Neural progenitor cell (in vitro differentiated cells): Measurements from ENCODE around the gene GAS6. TPM values are rescaled to one million over a fixed set of nuclear protein-coding genes. Genes with fewer than 3 reads are reported as not detected.

Experiments
- DNase-seq: peaks from one replicate; pipeline ENCODE4 v3.0.0-alpha.2; 2016; ENCODE audit warnings: low spot score
- H2AFZ ChIP-seq: fragments of 200-600 bp; sonication (generic); replicated peaks from 2 replicates; pipeline ENCODE4 v1.6.1; 2016; ENCODE audit warnings: antibody characterized with exemption
- H3F3A ChIP-seq: fragments of 200-600 bp; sonication (generic); 2 replicates; pipeline ENCODE4 v1.6.1; 2016; ENCODE audit warnings: antibody characterized with exemption, low read depth
- H3K27ac ChIP-seq: fragments of 200-600 bp; sonication (generic); 2 replicates; pipeline ENCODE4 v1.5.1; 2016; ENCODE audit warnings: mild to moderate bottlenecking
- H3K27me3 ChIP-seq: fragments of 200-600 bp; sonication (generic); 2 replicates; pipeline ENCODE4 v1.6.1; 2016; ENCODE audit warnings: mild to moderate bottlenecking, moderate library complexity
- H3K36me3 ChIP-seq: fragments of 200-600 bp; sonication (generic); 2 replicates; pipeline ENCODE4 v1.5.1; 2016
- H3K4me1 ChIP-seq: fragments of 200-600 bp; sonication (generic); 2 replicates; pipeline ENCODE4 v1.6.1; 2016; ENCODE audit warnings: mixed run types
- H3K4me2 ChIP-seq: fragments of 200-600 bp; sonication (generic); 2 replicates; pipeline ENCODE4 v1.6.1; 2016
- H3K4me3 ChIP-seq: fragments of 200-600 bp; sonication (generic); 2 replicates; pipeline ENCODE4 v1.5.1; 2016
- H3K79me2 ChIP-seq: fragments of 200-600 bp; sonication (generic); 2 replicates; pipeline ENCODE4 v1.6.1; 2016; ENCODE audit warnings: low read depth
- H3K9ac ChIP-seq: fragments of 200-600 bp; sonication (generic); 2 replicates; pipeline ENCODE4 v1.6.1; 2016
- H3K9me3 ChIP-seq: fragments of 200-600 bp; sonication (generic); 2 replicates; pipeline ENCODE4 v1.5.1; 2016; ENCODE audit warnings: low read depth
- H4K20me1 ChIP-seq: fragments of 200-600 bp; sonication (generic); 2 replicates; pipeline ENCODE4 v1.6.1; 2016; ENCODE audit warnings: low read depth
- H3K27ac Mint-ChIP-seq: 3 replicates; pipeline ENCODE4 v1.8.0; 2021; ENCODE audit warnings: mixed read lengths
- H3K27me3 Mint-ChIP-seq: 2 replicates; pipeline ENCODE4 v1.8.0; 2022; ENCODE audit warnings: low read depth, mild to moderate bottlenecking, inconsistent platforms, moderate library complexity, mixed read lengths; ENCODE audit not compliant: insufficient read depth
- H3K36me3 Mint-ChIP-seq: 3 replicates; pipeline ENCODE4 v1.8.0; 2021; ENCODE audit warnings: mixed read lengths
- H3K4me1 Mint-ChIP-seq: 3 replicates; pipeline ENCODE4 v1.8.0; 2021; ENCODE audit warnings: mixed read lengths
- H3K4me3 Mint-ChIP-seq: 3 replicates; pipeline ENCODE4 v1.8.0; 2021; ENCODE audit warnings: mild to moderate bottlenecking, moderate library complexity, mixed read lengths
- H3K9me3 Mint-ChIP-seq: 3 replicates; pipeline ENCODE4 v1.8.0; 2020; ENCODE audit warnings: mixed read lengths
- CTCF ChIP-seq: fragments of 200-600 bp; sonication (generic); IDR thresholded peaks from 2 replicates; pipeline ENCODE4 v1.5.1; 2017; ENCODE audit warnings: antibody characterized with exemption, mild to moderate bottlenecking
- EZH2 ChIP-seq: fragments of 200-600 bp; sonication (generic); IDR thresholded peaks from 2 replicates; pipeline ENCODE4 v1.6.1; 2017; ENCODE audit warnings: antibody characterized with exemption, mild to moderate bottlenecking, moderate library complexity
- EZH2phosphoT487 ChIP-seq: fragments of 200-600 bp; sonication (generic); IDR thresholded peaks from 2 replicates; pipeline ENCODE4 v1.6.1; 2017; ENCODE audit warnings: antibody characterized with exemption
- total RNA-seq: library from RNA; depleted of rRNA; stranded (reverse); fragments of >200 nt; gene quantifications from 2 replicates; pipeline ENCODE4 v1.2.3, GENCODE V29; 2015; ENCODE audit warnings: low replicate concordance

Gene GAS6
- total RNA-seq, 1 donor from 2014 or later, result 12.8 TPM

- peak overlapping the region; percentile 67 for H3K27ac Mint-ChIP-seq
- Histone ChIP-seq H3K36me3 (no peaks in the 10 kb centered on the region), H3K4me1 (no peaks in the 10 kb centered on the region), H3K9me3 (no peaks in the 10 kb centered on the region), H3K27ac (no peak overlapping the region), H3K4me3 (no peak overlapping the region), H3F3A (no peaks in the 10 kb centered on the region), H2AFZ (no peak overlapping the region), H3K27me3 (no peaks in the 10 kb centered on the region), H3K79me2 (no peaks in the 10 kb centered on the region), H3K9ac (no peak overlapping the region), H3K4me2 (no peak overlapping the region), H4K20me1 (no peaks in the 10 kb centered on the region)
- H3K27me3 Mint-ChIP-seq, result peaks cover 2% of the 10 kb centered on the region
- DNase-seq, result no peak
- H3K9me3 Mint-ChIP-seq, result no peaks in the 10 kb centered on the region
- H3K4me1 Mint-ChIP-seq, result peaks cover 15% of the 10 kb centered on the region
- H3K36me3 Mint-ChIP-seq, result no peaks in the 10 kb centered on the region
- TF ChIP-seq CTCF (no peak), EZH2 (no peak), EZH2phosphoT487 (no peak)
- no peak overlapping the region for H3K4me3 Mint-ChIP-seq
These were observed 39.3 kb upstream of the GAS6 start for GRCh38 chr13:113902986-113903775.

GRCh38 chr13:113902481-113902880 lies 38.6 kb upstream of the GAS6 start:
- peaks cover 15% of the 10 kb centered on the region for H3K4me1 Mint-ChIP-seq
- H3K36me3 ChIP-seq, result no peaks in the 10 kb centered on the region
- no peak overlapping the region for H3K27ac Mint-ChIP-seq
- H3K9me3 Mint-ChIP-seq, result peaks cover 4% of the 10 kb centered on the region
- no peak for DNase-seq
- no peak overlapping the region for H2AFZ ChIP-seq
- no peaks in the 10 kb centered on the region for H3K9me3 ChIP-seq
- no peak overlapping the region for H3K9ac ChIP-seq
- H3K4me3 Mint-ChIP-seq, result no peak overlapping the region
- TF ChIP-seq CTCF (no peak), EZH2 (no peak), EZH2phosphoT487 (no peak)
- H3K27me3 Mint-ChIP-seq, result peaks cover 2% of the 10 kb centered on the region
- H3K36me3 Mint-ChIP-seq, result no peaks in the 10 kb centered on the region
- no peak overlapping the region for H3K27ac ChIP-seq
- no peak overlapping the region for H3K4me3 ChIP-seq
- H3K79me2 ChIP-seq, result no peaks in the 10 kb centered on the region
- no peaks in the 10 kb centered on the region for H3F3A ChIP-seq
- H3K4me2 ChIP-seq, result no peak overlapping the region
- no peaks in the 10 kb centered on the region for H3K27me3 ChIP-seq
- no peaks in the 10 kb centered on the region for H3K4me1 ChIP-seq
- H4K20me1 ChIP-seq, result no peaks in the 10 kb centered on the region

GRCh38 chr13:113901642-113902041 lies 37.8 kb upstream of the GAS6 start:
- Histone ChIP-seq H2AFZ (no peak overlapping the region), H3F3A (no peaks in the 10 kb centered on the region), H3K4me1 (no peaks in the 10 kb centered on the region), H3K9me3 (no peaks in the 10 kb centered on the region), H3K4me3 (no peak overlapping the region), H3K36me3 (no peaks in the 10 kb centered on the region), H3K79me2 (no peaks in the 10 kb centered on the region), H3K4me2 (no peak overlapping the region), H4K20me1 (no peaks in the 10 kb centered on the region), H3K9ac (no peak overlapping the region), H3K27ac (no peak overlapping the region), H3K27me3 (no peaks in the 10 kb centered on the region)
- H3K27me3 Mint-ChIP-seq, result peaks cover 3% of the 10 kb centered on the region
- H3K9me3 Mint-ChIP-seq, result peaks cover 8% of the 10 kb centered on the region
- no peak for DNase-seq
- TF ChIP-seq EZH2phosphoT487, result no peak
- peaks cover 15% of the 10 kb centered on the region for H3K4me1 Mint-ChIP-seq
- no peak overlapping the region for H3K4me3 Mint-ChIP-seq
- no peaks in the 10 kb centered on the region for H3K36me3 Mint-ChIP-seq
- no peak overlapping the region for H3K27ac Mint-ChIP-seq

GRCh38 chr13:113901231-113901630 lies 37.4 kb upstream of the GAS6 start:
- Histone ChIP-seq H3K9ac (no peak overlapping the region), H3K27me3 (no peaks in the 10 kb centered on the region), H3K4me3 (no peak overlapping the region), H3K9me3 (no peaks in the 10 kb centered on the region), H3K36me3 (no peaks in the 10 kb centered on the region), H3K79me2 (no peaks in the 10 kb centered on the region), H2AFZ (no peak overlapping the region), H3F3A (no peaks in the 10 kb centered on the region), H3K4me2 (no peak overlapping the region), H4K20me1 (no peaks in the 10 kb centered on the region), H3K27ac (no peak overlapping the region), H3K4me1 (no peaks in the 10 kb centered on the region)
- Mint-ChIP-seq H3K36me3 (no peaks in the 10 kb centered on the region), H3K9me3 (peaks cover 8% of the 10 kb centered on the region), H3K27me3 (peaks cover 4% of the 10 kb centered on the region), H3K27ac (no peak overlapping the region), H3K4me1 (peaks cover 15% of the 10 kb centered on the region), H3K4me3 (no peak overlapping the region)
- no peak for DNase-seq
- TF ChIP-seq EZH2phosphoT487 (no peak), CTCF (no peak), EZH2 (no peak)
